ENCODE data around the gene BCAS3.

Gene BCAS3

DNA sequence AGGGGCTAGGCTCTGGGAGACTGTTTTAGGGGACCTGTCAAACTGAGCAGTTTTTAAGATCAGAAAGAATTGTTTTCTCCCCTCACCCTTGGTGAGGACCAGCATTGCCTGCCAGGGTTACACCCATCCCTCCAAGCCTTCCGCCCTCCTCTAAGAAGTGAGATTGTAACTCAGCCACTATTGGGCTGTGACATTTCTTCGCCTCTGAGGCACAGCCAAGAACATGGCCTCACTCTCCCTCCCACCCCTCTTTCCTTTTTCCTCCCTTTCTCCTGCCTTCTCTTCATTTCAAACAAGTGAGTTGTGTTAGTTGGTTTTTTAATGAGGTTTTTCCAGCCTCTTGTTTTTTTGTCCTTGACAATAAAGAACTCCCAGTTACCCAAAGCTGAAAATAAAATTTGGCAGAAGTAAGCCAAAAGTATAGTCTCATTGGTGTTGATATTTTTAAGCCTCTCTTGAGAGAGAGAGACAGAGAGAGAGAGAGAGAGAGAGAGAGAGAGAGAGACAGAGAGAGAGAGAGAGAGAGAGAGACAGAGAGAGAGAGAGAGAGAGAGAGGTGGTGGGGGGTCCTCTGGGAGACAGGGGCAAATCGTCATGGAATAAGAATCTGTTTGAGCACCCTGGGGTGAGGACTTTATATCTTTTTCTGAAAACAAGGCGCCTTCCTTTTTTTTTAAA lies 644.8 kb downstream of the BCAS3 start:
- no peak for DNase-seq (ENCODE audit: low spot score)

GRCh38 chr17:61323003-61323908 lies 645.6 kb downstream of the BCAS3 start:
- DNase-seq (ENCODE audit: low spot score): no peak

GRCh38 chr17:61323909-61324868 lies 646.5 kb downstream of the BCAS3 start:
- no peak for DNase-seq (ENCODE audit: low spot score)

- no peak for DNase-seq (ENCODE audit: low spot score)
These were observed 647.3 kb downstream of the BCAS3 start for GRCh38 chr17:61324950-61325349.

DNA sequence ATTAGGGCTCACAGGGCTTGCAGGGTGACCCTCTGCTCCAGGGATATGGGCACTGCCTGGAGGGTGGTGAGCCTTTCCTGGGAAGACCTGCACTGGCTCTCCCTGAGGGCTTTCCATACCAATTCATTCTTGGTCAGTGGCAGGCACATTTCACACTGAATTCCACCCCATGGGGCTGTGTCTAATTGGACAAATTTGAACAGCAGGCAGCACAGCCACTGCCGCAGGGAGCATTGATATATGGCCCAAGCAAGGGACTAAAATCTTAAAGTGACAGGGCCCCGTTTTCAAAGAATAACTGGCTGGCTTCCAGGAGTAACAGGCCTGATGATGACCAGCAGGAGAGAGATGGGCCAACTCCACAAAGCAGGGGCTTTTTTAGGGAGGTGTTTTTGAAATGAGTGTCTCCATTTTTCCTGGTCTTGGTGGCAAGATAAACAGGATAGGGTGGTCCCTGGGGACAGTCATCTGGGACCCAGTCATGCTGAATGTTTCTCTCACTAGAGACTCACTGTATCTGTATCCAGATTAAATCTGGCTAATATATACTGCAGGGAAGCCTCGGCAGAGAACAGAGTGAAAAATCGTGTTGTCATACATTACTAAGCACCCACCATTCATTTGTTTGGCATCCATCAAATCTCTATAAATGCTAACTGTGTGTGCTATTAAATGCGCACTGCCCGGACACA lies 647.9 kb downstream of the BCAS3 start:
- DNase-seq (ENCODE audit: low spot score): peak; percentile 28

DNA sequence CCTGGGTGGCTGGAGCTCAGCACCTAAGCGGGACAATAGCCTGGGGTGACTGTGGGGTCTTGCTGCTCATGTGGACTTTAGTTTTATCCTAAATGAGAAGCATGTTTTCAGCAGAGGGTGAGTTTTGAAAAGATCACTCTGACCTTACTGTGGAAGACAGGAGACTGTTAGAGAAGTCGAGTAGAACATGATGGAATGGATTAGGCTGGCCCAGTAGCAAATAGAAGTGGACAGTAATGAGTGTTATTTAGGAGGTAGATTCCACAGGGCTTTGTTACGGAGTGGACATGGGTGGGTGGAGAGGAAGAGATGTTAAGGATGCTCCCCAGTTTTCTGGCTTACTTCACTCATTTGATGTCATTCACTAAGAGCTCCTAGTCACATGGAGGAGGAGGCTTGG lies 648.7 kb downstream of the BCAS3 start:
- DNase-seq (ENCODE audit: low spot score): no peak

DNA sequence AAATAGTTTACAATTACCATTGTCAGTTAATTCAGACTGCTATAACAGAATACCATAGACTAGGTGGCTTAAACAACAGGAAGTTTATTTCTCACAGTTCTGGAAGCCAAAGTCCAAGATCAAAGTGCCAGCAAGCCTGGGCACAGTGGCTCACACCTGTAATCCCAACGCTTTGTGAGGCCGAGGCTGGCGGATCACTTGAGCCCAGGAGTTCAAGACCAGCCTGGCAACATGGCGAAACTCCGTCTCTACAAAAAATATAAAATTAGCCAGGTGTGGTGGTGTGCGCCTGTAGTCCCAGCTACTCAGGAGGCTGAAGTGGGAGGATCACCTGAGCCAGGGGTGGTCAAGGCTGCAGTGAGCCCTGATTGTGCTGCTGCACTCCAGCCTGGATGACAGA lies 650.7 kb downstream of the BCAS3 start:
- no peak for DNase-seq (ENCODE audit: low spot score)

DNA sequence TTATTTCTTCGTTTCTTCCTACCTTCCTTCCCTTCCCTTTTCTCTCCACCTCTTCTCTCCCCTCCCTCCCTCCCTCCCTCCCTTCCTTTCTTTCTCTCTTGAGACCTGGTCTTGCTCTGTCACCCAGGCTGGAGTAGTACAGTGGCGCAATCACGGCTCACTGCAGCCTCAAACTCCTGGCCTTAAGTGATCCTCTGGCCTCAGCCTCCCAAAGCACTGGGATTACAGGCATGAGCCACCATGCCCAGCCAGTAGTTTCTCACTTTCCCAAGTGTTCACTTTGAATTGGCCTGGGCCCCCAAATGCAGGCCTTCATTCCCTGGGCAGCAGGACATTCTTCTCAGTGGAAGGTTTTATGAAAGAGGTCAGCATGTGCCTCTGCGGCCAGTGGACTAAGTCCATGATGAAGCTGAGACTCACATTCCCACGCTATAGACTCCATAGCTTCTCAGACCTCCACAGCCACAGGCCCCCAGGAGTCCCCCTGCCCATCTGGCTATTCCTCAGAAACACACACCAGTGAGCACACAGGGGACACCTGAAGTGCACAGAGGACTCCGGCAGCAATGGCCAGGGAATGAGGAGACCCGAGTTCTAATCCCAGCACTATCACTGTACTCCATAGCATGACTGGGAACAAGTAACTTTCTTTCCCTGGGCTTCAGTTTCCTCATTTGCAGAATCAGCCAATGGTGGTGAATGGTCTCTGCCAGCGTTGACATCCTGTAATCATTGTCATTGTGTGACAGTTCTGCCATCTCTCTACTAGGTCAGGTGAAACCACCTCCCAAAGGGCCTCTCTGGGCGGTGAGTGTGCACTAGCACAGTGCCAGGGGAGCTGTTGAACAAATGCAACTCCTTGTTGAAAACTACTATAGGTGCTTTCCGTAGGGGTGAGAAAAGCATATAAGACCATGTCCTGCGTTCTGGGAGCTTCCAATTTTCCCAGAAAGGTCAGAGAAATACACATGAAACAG lies 652.8 kb downstream of the BCAS3 start:
- DNase-seq (ENCODE audit: low spot score): no peak

GRCh38 chr17:61331178-61331577 lies 653.5 kb downstream of the BCAS3 start:
- DNase-seq (ENCODE audit: low spot score): no peak

- no peak for DNase-seq (ENCODE audit: low spot score)
These were observed 654.2 kb downstream of the BCAS3 start for GRCh38 chr17:61331886-61332285.

DNA sequence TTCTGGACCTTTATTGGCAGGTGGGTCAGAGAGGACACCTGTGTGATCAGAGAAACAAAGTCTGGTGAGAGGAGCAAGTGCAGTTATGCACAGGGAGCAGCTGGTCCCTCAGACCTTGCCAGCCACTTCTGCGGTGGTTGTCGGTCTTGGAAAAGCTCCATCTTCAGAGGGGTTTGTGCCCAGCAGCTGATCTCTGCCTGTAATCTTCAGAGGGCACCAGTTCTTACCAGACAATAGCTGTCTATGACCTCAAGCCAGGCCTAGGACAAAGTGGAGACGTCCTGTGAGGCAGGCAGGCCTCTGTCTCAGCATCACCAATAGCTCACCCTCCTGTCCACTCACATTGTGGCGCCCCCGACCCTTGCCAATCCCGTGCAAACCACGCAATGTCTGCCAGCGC lies 655.5 kb downstream of the BCAS3 start:
- DNase-seq (ENCODE audit: low spot score): no peak

- no peak for DNase-seq (ENCODE audit: low spot score)
These were observed 657.0 kb downstream of the BCAS3 start for GRCh38 chr17:61334673-61335072.

DNA sequence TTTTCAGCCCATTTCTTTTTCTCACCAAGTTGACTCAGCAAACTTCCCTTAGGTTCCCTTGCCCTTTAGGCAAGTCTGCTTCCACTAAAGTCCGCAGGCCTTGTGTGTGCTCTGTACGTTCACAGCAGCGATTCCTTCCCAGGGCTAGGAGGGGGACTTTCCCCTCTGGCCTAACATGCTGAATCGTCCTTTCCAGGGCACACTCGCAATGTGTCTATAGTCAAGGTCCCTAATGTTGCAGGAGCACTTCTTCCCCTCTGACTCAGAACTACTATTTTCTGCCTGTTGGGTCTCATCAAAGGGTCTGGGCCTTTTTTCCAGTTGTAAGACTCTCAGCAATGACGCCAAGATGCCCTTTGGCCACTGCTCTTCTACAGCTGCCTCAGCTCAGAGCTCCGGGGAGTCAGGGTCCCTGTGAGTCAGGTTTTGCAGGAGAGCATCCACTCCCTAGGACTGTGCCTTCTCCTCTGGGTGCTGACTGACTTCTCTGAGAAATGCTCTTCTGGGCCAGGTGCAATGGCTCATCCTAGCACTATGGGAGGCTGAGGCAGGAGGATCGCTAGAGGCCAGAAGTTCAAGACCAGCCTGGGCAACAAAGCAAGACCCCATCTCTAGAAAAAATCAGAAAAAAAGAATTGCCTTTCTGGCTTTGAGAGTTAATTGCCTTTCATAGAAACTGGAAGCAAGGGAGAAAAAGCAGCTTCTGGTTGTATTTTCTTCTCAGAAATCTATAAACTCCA lies 657.6 kb downstream of the BCAS3 start:
- DNase-seq (ENCODE audit: low spot score): no peak

DNA sequence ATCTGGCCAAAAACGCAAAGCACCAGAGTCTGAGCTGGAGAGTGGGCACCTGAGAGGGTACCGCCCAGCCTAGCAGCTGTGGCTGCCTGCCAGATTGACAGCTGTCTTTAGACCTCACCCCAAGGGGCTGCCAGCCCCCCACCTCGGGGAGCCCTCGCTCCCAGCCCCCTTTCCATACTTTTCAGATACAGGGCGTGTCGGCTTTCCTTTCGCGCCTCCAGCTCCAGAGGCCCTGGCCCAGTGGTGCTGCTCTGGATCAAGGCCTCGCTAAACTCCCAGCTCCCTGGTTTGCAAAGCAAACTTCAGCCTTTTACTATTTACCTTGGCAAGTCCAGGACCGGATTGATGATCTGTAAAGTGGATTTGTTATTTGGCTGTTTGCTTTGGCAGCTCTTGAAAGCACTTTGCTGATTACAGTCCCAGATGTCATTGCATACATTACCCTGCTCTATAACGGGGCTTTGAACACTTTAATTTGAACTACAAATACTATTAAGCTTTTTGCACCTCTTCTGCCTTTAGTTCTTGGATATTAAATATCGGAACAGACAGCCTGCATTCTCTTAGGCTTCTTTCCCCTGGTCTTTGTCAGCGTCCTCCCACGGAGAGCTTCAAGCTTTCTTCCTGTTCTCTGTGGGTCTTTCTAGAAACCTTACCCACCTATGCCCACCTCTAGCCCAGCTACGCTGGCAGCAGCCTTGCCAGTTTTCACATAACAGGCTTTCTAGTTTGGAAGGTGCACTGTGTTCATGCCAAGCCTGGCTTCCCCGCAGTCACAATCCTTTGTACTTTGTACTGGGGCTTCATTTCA lies 658.4 kb downstream of the BCAS3 start:
- DNase-seq (ENCODE audit: low spot score): no peak

- DNase-seq (ENCODE audit: low spot score): no peak
These were observed 659.6 kb downstream of the BCAS3 start for GRCh38 chr17:61337290-61337689.

DNA sequence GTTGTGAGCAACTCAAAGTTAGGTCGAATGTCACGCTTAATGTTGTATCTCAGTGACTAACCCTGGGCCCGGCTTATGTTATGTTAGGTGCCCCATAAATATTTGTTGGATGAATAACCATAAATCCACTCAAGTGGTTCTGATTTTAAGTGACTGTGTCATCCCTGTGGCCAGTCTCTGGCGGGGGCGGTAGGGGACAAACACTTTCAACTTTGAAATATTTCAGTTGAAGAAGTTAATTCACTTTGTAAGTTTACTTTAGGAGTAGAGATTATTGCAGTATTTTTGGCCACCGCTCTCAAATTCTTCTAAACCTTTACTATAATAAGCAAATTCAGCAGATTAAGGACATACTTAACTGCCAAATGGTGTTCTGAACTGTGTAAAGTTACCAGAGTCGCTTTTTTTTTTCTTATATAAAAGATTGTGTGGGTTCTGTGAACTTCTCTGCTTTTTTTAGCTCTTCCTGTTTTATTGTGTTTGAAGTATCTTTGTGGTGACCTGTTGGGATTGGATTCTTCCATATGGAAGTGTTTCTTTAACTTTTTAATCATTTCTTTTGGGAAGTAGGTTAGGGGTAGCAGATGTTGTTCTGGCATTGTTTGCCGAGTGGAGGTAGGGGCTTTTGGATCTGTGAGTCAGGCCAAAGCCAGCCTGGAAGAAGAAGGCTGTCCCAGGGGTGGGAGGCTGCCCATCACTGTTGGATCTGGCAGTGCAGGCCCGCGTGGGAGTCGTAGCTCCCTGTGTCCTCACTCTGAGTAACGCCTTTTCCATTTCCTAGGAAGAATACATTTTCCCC lies 660.5 kb downstream of the BCAS3 start:
- peak; percentile 64 for DNase-seq (ENCODE audit: low spot score)

GRCh38 chr17:61338874-61339478 lies 661.3 kb downstream of the BCAS3 start:
- no peak for DNase-seq (ENCODE audit: low spot score)

Measured in AG08396 (cell line).